IPS DF 6.9 (cell line): Measurements from ENCODE around the gene RMND5A.

Source experiments
- DNase-seq: peaks from one replicate; pipeline ENCODE4 v3.0.0-alpha.2; 2013; ENCODE audit warnings: low read depth, low spot score
- H3K27ac ChIP-seq: one replicate; pipeline ENCODE4 v1.5.1; 2013; ENCODE audit warnings: low read length, control low read depth
- H3K27me3 ChIP-seq: 2 replicates; pipeline ENCODE4 v1.6.1; 2013; ENCODE audit warnings: mild to moderate bottlenecking, low read length; ENCODE audit not compliant: control insufficient read depth, insufficient read depth
- H3K36me3 ChIP-seq: 2 replicates; pipeline ENCODE4 v1.6.1; 2013; ENCODE audit warnings: low read length; ENCODE audit not compliant: control insufficient read depth, insufficient read depth
- H3K4me1 ChIP-seq: 2 replicates; pipeline ENCODE4 v1.6.1; 2013; ENCODE audit warnings: low read length; ENCODE audit not compliant: control insufficient read depth, insufficient read depth
- H3K4me3 ChIP-seq: 2 replicates; pipeline ENCODE4 v1.5.1; 2013; ENCODE audit warnings: mild to moderate bottlenecking, low read length
- H3K9me3 ChIP-seq: 2 replicates; pipeline ENCODE4 v1.6.1; 2013; ENCODE audit warnings: low read length, inconsistent platforms; ENCODE audit not compliant: control insufficient read depth, insufficient read depth
- WGBS: extraction: QIAGEN DNeasy Blood & Tissue Kit; methylation state at CpG from one replicate; pipeline ENCODE4 v1.1.7; 2013; ENCODE audit warnings: mixed read lengths, missing lambda C conversion rate; ENCODE audit not compliant: insufficient read length, insufficient coverage; 5-methylcytosine and 5-hydroxymethylcytosine counted together

The RMND5A gene

DNA sequence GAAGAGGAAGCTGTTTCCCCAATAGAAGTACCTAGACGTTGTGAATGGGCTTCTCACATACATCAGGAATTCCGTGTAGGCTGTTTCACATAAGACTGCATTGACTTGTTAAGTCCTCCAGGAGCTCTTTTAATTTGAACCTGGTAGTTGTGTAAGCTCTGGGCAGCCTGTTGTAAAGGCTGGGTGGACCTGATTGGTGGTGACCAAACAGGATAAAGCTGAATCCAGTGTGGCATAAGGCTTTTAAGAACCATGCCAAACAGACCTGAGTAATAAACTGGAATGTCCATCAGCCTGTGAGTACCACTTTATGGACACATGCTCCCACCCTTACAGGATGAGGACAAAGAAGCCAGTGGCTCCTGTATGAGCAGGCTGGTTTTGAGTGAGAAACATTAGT, 24.1 kb downstream of the RMND5A start:
- Histone ChIP-seq H3K36me3 (no peaks in the 10 kb centered on the region), H3K27ac (no peak overlapping the region), H3K4me3 (no peak overlapping the region), H3K9me3 (no peaks in the 10 kb centered on the region), H3K27me3 (no peaks in the 10 kb centered on the region), H3K4me1 (no peaks in the 10 kb centered on the region)
- no CpG with 5 or more reads among the region's 2 CpGs for WGBS
- DNase-seq = no peak

DNA sequence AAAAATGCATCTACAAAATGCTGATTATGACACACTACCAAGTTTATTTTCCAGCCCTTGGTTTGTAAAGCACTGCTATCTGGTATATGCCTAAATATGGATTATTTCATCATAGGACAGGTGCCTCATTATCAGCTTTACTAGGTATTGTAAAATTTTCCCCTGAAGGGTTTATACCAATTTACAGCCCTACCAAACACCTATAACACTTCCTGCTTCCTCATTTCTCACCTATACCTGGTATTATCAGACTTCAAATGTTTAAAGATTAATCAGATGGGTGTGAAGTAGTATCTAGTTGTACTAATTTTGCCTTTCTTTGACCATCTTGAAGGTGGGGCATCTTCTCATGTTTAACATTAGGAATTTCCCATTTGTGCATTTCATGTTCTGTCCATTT, 26.8 kb downstream of the RMND5A start:
- H3K9me3 ChIP-seq = no peaks in the 10 kb centered on the region
- H3K27me3 ChIP-seq = no peaks in the 10 kb centered on the region
- H3K4me3 ChIP-seq = no peak overlapping the region
- H3K4me1 ChIP-seq = no peaks in the 10 kb centered on the region
- no peak for DNase-seq
- no peaks in the 10 kb centered on the region for H3K36me3 ChIP-seq
- H3K27ac ChIP-seq = no peak overlapping the region

GRCh38 chr2:86747711-86748639, 27.9 kb downstream of the RMND5A start:
- 100% methylated on average over 1 of the region's 9 CpGs for WGBS
- H3K27ac ChIP-seq = no peak overlapping the region
- no peaks in the 10 kb centered on the region for H3K36me3 ChIP-seq
- no peak for DNase-seq
- no peak overlapping the region for H3K4me3 ChIP-seq
- H3K27me3 ChIP-seq = no peaks in the 10 kb centered on the region
- no peaks in the 10 kb centered on the region for H3K4me1 ChIP-seq
- H3K9me3 ChIP-seq = no peaks in the 10 kb centered on the region

DNA sequence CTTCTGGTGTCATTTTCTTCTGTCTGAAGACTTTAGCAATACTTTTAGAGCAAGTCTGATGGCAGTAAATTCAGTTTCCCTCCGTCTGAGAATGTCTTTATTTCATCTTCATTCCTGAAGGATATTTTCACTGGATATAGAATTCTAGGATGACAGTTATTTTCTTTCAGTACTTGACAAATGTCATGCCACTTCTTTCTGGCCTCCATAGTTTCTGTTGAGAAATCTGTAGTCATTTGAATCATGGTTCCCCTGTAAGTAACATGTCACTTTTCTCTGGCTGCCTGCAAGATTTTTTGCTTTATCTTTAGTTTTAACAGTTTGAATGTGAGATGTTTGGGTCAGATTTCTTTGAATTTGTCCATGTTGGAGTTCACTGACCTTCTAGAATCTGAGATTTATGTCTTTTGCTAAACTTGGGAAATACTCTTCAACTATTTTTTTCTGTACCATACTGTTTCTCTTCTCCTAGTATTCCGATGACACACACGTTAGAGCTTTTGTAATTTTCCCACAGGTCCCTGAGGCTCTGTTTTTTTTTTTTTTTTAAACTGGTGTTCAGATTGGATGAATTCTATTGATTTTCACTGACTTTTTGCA, 30.2 kb downstream of the RMND5A start:
- Histone ChIP-seq H3K27me3 (no peaks in the 10 kb centered on the region), H3K4me3 (no peak overlapping the region), H3K36me3 (no peaks in the 10 kb centered on the region), H3K4me1 (no peaks in the 10 kb centered on the region), H3K9me3 (no peaks in the 10 kb centered on the region), H3K27ac (no peak overlapping the region)
- WGBS = no CpG with 5 or more reads among the region's 3 CpGs
- no peak for DNase-seq

DNA sequence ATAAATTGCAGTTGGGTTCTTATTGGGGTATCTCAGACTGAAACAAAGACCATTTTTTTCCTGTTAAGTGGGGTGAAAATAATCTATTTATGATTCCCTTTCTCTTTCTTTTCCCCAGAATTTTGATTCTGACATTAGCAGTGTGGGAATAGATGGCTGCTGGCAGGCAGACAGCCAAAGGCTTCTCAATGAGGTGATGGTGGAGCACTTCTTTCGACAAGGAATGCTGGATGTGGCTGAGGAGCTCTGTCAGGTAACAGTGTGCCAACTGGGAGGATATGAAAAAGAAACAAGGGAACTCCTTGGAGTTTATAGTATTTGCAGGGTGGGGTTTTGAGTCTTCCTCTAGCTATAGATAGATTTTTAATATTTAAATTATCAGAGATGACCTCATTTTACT, 31.7 kb downstream of the RMND5A start:
- no peaks in the 10 kb centered on the region for H3K27me3 ChIP-seq

DNA sequence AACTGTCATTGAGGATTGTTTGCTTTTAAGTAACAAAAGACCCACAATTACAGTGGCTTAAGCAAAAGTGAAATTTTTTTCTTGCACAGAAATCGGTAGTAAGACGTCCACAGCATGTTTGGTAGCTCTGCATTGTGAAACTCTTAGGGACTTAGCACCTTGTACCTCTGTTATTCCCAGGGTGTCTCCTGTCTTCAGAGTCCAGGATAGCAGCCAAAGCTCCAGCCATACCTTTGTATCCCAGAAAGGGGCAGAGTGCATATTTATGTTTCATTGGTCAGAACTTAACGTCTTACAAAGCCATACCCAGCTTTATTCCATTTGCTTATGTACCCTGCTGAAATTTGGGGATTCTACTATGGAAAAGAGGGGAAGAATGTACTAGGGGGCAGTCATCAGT, 32.8 kb downstream of the RMND5A start:
- H3K4me3 ChIP-seq = no peak overlapping the region
- no peak for DNase-seq
- WGBS = no CpG with 5 or more reads among the region's 3 CpGs
- H3K9me3 ChIP-seq = no peaks in the 10 kb centered on the region
- no peak overlapping the region for H3K27ac ChIP-seq
- H3K36me3 ChIP-seq = no peaks in the 10 kb centered on the region
- no peaks in the 10 kb centered on the region for H3K4me1 ChIP-seq
- no peaks in the 10 kb centered on the region for H3K27me3 ChIP-seq

More for the DNA sequence above, 31.7 kb downstream of the RMND5A start:
- Histone ChIP-seq H3K9me3 (no peaks in the 10 kb centered on the region), H3K27ac (no peak overlapping the region), H3K4me1 (no peaks in the 10 kb centered on the region), H3K4me3 (no peak overlapping the region), H3K36me3 (no peaks in the 10 kb centered on the region)
- no CpG with 5 or more reads among the region's 1 CpG for WGBS
- no peak for DNase-seq

DNA sequence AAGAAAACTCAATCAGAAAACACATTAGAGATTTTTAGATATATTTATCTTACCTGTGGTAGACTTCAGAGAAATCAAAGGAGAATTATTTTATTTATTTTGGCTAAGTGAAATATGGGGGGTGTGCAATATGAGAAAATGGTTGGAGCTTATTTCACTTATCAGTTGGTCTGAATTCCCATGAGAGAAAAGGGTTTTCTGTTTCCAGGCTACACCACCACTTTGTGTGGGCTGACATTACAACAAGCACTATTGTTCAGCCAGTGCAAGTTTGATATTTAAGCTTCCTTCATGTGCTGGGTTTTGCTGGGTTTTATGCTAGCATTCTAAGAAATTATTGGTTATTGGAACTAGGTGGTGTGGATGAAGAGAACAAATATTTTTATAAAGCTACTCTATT, 33.5 kb downstream of the RMND5A start:
- no peak overlapping the region for H3K4me3 ChIP-seq
- no peaks in the 10 kb centered on the region for H3K9me3 ChIP-seq
- no peaks in the 10 kb centered on the region for H3K4me1 ChIP-seq
- no peaks in the 10 kb centered on the region for H3K36me3 ChIP-seq
- no peak overlapping the region for H3K27ac ChIP-seq
- no peaks in the 10 kb centered on the region for H3K27me3 ChIP-seq
- DNase-seq = no peak

DNA sequence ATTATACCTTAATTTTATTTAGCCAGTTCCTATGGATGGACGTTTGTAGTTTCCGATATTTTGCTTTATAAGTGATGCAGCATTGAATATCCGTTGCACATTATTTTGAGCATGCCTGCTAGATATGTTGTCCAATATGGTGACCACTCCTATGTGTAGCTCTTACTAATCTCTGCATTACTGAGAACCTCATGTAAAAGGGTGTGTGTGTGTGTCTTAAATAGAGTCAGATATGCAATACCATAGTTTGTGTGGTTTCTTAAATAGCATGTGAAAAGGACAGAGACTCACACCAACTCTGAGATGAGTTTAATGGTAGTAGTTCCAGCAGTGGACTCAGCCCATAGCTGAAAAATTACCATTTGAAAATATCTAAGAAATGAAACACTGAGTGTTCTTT, 38.3 kb downstream of the RMND5A start:
- Histone ChIP-seq H3K4me1 (no peaks in the 10 kb centered on the region), H3K27me3 (no peaks in the 10 kb centered on the region), H3K27ac (no peak overlapping the region), H3K36me3 (no peaks in the 10 kb centered on the region), H3K4me3 (no peak overlapping the region), H3K9me3 (no peaks in the 10 kb centered on the region)
- DNase-seq = no peak
- WGBS = no CpG with 5 or more reads among the region's 3 CpGs

DNA sequence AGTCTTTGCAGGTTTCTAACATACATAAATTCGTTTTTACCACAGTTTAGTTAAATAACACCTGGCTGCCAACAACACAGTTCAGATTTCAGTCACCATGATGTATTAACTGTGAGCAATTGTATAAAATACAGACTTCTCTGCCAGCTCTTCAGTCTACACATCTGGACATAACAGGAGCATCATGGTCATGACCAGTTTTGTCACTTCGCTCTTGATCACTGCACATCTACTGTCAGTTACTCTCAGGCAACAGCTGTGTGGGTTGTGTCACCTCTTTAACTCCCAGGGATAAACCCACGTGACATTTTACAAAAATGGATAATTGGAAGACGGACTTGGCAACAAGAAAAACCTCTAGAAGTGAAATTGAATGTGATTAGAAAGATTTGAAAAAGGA, 40.3 kb downstream of the RMND5A start:
- Histone ChIP-seq H3K9me3 (no peaks in the 10 kb centered on the region), H3K4me1 (no peaks in the 10 kb centered on the region), H3K27ac (no peak overlapping the region), H3K27me3 (no peaks in the 10 kb centered on the region), H3K4me3 (no peak overlapping the region), H3K36me3 (no peaks in the 10 kb centered on the region)
- WGBS = no CpG with 5 or more reads among the region's 4 CpGs
- no peak for DNase-seq

DNA sequence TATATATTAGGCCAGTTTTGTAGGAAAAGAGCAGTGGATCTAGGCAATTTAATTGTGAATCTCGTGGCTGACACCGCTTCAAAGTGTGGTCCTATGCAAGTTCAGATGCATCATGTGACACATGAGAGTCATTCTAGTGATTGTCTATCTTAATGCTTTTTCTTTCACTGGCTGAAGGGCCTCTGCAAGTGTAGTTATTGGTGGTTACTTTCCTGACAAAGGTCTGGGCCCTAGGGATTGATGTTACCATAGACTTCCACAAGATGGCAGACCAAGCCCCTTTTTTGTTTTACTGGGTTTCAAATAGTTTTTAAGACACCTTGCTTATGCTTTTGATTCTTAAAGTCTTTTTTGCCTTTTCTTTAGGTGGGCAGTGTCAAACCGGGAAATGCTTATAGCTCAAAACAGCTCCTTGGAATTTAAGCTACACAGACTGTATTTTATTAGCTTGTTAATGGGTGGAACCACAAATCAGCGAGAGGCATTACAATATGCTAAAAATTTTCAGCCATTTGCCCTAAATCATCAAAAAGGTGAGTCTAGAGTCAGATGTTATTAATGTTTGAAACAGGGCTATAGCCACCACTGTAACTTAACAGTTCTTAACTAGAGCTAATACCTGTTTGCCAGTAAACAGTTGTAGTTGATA, 44.7 kb downstream of the RMND5A start:
- no CpG with 5 or more reads among the region's 4 CpGs for WGBS
- no peaks in the 10 kb centered on the region for H3K36me3 ChIP-seq

More for the DNA sequence above, 44.7 kb downstream of the RMND5A start:
- no peaks in the 10 kb centered on the region for H3K9me3 ChIP-seq
- no peaks in the 10 kb centered on the region for H3K4me1 ChIP-seq
- H3K27me3 ChIP-seq = no peaks in the 10 kb centered on the region
- no peak overlapping the region for H3K4me3 ChIP-seq
- no peak overlapping the region for H3K27ac ChIP-seq
- DNase-seq = peak; percentile 39
